ENCODE measurements around the gene GSX2.

DNA sequence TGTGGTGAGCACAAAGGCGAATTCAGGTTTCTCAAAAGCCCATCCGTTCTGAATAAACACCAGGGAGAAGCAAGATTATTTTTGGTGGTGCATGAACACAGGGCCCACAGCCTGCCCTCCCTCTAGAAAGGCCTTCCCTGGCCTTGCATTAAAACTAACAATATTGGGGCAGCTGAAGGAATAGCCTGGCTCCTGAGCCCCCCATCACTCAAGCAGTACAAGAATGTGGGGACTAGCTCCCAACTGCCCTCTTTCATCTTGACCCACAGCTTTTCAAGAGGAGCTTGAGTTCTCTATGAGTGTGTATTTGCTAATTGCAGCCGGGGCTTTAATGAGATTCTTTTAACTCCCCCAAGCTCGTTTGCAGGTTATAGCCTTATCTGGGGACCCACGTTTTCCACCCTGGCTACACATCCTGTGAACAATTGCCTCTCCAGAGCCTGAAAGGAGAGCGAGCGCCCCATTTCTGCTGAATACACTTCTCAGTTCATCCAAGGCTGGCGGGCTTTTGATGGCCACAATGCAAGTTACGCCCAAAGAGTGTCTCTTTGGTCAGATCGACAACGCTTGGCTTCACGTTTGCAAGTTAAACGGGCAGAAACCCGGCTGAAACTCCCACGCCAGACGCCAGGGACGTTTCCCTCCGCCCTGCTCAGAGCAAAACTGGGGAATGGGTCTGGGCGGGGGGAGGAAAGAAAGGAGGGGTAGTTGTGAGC, 4.7 kb upstream of the GSX2 start:
- TF ChIP-seq CTCF (IDR thresholded peaks at IDR 0.05 in 8 of 11, conservative IDR thresholded peaks at IDR 0.05 in 3 of 11) (no peak), POLR2A (IDR thresholded peaks at IDR 0.05) (no peak)
